B cell (primary cell): ENCODE data around the gene TBC1D21. TPM values are rescaled to one million over a fixed set of nuclear protein-coding genes. Genes with fewer than 3 reads are reported as not detected.

Source experiments
- ATAC-seq: fragments of 200-7000 bp; cut with Tn5 transposase; one replicate; pipeline ENCODE4 v1.10.0; 2021; ENCODE audit warnings: low read depth, mild to moderate bottlenecking, moderate number of reproducible peaks, moderate library complexity
- CTCF ChIA-PET: fragments of 350-600 bp; sonication (Branson Sonifier 250); formaldehyde crosslinking; loops from one replicate; lab custom pipeline; 2021; ENCODE audit warnings: antibody characterized with exemption, inconsistent platforms; lab: Charles Lee
- POLR2A ChIA-PET: fragments of 350-600 bp; sonication (Branson Sonifier 250); formaldehyde crosslinking; loops from one replicate; lab custom pipeline; 2021; ENCODE audit warnings: antibody characterized with exemption; lab: Charles Lee
- DNase-seq: peaks from one replicate; pipeline ENCODE4 v3.0.0; 2013
- H2AFZ ChIP-seq: 2 replicates; pipeline ENCODE4 v1.6.1; 2012; ENCODE audit warnings: mild to moderate bottlenecking, low read depth, low read length; ENCODE audit not compliant: insufficient read depth, poor library complexity, severe bottlenecking
- H3K27ac ChIP-seq, 2 donors: 1 replicate in 1 of 2; 2 replicates in 1 of 2; pipeline ENCODE4 v1.5.1; 2012 to 2013; ENCODE audit warnings: low read length in 2 of 2, mild to moderate bottlenecking in 2 of 2, moderate library complexity in 1 of 2
- H3K27me3 ChIP-seq, 4 experiments: fragments of 200-600 bp in 1 of 4; sonication (generic) in 1 of 4; replicated peaks in 1 of 4; 1 replicate in 2 of 4; 2 replicates in 2 of 4; pipeline versions ENCODE4 v1.6.1 to v1.7.0; 2013 to 2016; ENCODE audit warnings: low read length in 3 of 4, mild to moderate bottlenecking in 2 of 4, mixed read lengths in 1 of 4, moderate library complexity in 1 of 4; ENCODE audit not compliant: insufficient read depth in 4 of 4, control insufficient read depth in 3 of 4; ENCODE audit errors: control extremely low read depth in 1 of 4
- H3K36me3 ChIP-seq, 2 experiments: replicated peaks in 1 of 2; 1 replicate in 1 of 2; 2 replicates in 1 of 2; pipeline versions ENCODE4 v1.6.1 to v1.7.1; 2013; ENCODE audit warnings: low read length in 1 of 2; ENCODE audit not compliant: insufficient read depth in 2 of 2, control insufficient read depth in 1 of 2; ENCODE audit errors: control extremely low read depth in 1 of 2, extremely low read depth in 1 of 2
- H3K4me1 ChIP-seq, 2 donors: fragments of 200-600 bp in 1 of 2; sonication (generic) in 1 of 2; 1 replicate in 1 of 2; 2 replicates in 1 of 2; pipeline versions ENCODE4 v1.5.1 to v1.6.1; 2013 to 2017; ENCODE audit warnings: low read length in 2 of 2; ENCODE audit not compliant: control insufficient read depth in 2 of 2, insufficient read depth in 2 of 2
- H3K4me2 ChIP-seq: replicated peaks from 2 replicates; pipeline ENCODE3; 2012; ENCODE audit warnings: mild to moderate bottlenecking, low read depth, low read length; ENCODE audit not compliant: poor library complexity, severe bottlenecking
- H3K4me3 ChIP-seq, 5 experiments: fragments of 200-600 bp in 1 of 5; sonication (generic) in 1 of 5; 1 replicate in 3 of 5; 2 replicates in 2 of 5; pipeline versions ENCODE4 v1.5.1 to v1.7.0; 2011 to 2016; ENCODE audit warnings: low read length in 4 of 5, mild to moderate bottlenecking in 4 of 5, low read depth in 2 of 5, control low read depth in 1 of 5, moderate library complexity in 1 of 5; ENCODE audit not compliant: insufficient read depth in 1 of 5; ENCODE audit errors: control extremely low read depth in 1 of 5, extremely low read depth in 1 of 5
- H3K79me2 ChIP-seq: fragments of 200-600 bp; sonication (generic); one replicate; pipeline ENCODE4 v1.6.0; 2016; ENCODE audit warnings: low read length; ENCODE audit not compliant: control insufficient read depth, insufficient read depth
- H3K9ac ChIP-seq: fragments of 200-600 bp; sonication (generic); 2 replicates; pipeline ENCODE4 v1.6.1; 2017; ENCODE audit warnings: mild to moderate bottlenecking, low read length, moderate library complexity
- H3K9me3 ChIP-seq, 3 donors: one replicate each; pipeline versions ENCODE4 v1.6.1 to v1.7.1; 2013; ENCODE audit warnings: low read length in 2 of 3; ENCODE audit not compliant: control insufficient read depth in 2 of 3, insufficient read depth in 1 of 3; ENCODE audit errors: control extremely low read depth in 1 of 3
- H4K20me1 ChIP-seq: 2 replicates; pipeline ENCODE4 v1.6.0; 2012; ENCODE audit warnings: mild to moderate bottlenecking, low read length; ENCODE audit not compliant: insufficient read depth, control insufficient read depth, poor library complexity, severe bottlenecking
- H3K27ac Mint-ChIP-seq: one replicate; pipeline ENCODE4 v1.8.0; 2021; ENCODE audit warnings: mixed read lengths
- H3K27me3 Mint-ChIP-seq: one replicate; pipeline ENCODE4 v1.8.0; 2021; ENCODE audit warnings: mixed read lengths
- H3K4me1 Mint-ChIP-seq: one replicate; pipeline ENCODE4 v1.8.0; 2021; ENCODE audit warnings: mixed read lengths
- H3K4me3 Mint-ChIP-seq: one replicate; pipeline ENCODE4 v1.8.0; 2021; ENCODE audit warnings: mixed read lengths
- H3K9me3 Mint-ChIP-seq: one replicate; pipeline ENCODE4 v1.8.0; 2022; ENCODE audit warnings: mixed read lengths; ENCODE audit not compliant: insufficient read depth
- CTCF ChIP-seq: fragments of 200-600 bp; IDR thresholded peaks from one replicate; pipeline ENCODE4 v1.8.0; 2022; ENCODE audit warnings: antibody characterized with exemption, mild to moderate bottlenecking
- EZH2 ChIP-seq: IDR thresholded peaks from 2 replicates; pipeline ENCODE4 v1.6.1; 2012; ENCODE audit warnings: borderline replicate concordance, low read depth, mild to moderate bottlenecking, moderate library complexity, low read length; ENCODE audit not compliant: insufficient read depth, poor library complexity, severe bottlenecking
- WGBS: methylation state at CpG from one replicate; pipeline ENCODE4 v1.1.5; 2013; ENCODE audit warnings: missing lambda C conversion rate; ENCODE audit not compliant: insufficient coverage; 5-methylcytosine and 5-hydroxymethylcytosine counted together
- intact Hi-C: fragments of 100-400 bp; cut with micrococcal nuclease; formaldehyde crosslinking; loops from one replicate; pipeline ENCODE4 v1.10.0; 2022
- polyA plus RNA-seq: library from polyadenylated mRNA; depleted of rRNA; stranded (reverse); fragments of >200 nt; gene quantifications from 2 replicates; pipeline ENCODE4 v1.2.3, GENCODE V29; 2012
- total RNA-seq, 2 donors: library from RNA; stranded (reverse); fragments of 120-200 nt in 1 of 2; gene quantifications; 1 replicate in 1 of 2; 2 replicates in 1 of 2; pipeline versions ENCODE4 v1.2.3 to v1.2.4, GENCODE V29; 2013 to 2022

Gene TBC1D21
- total and polyA plus RNA-seq, 2 donors (not counting 1 experiment from before 2014, with no cell fraction given), result not detected

GRCh38 chr15:73836845-73837244 is 36.5 kb upstream of the TBC1D21 start:
- POLR2A ChIA-PET, result no interaction called here

GRCh38 chr15:73838831-73839426 is 34.4 kb upstream of the TBC1D21 start:
- no peak overlapping the region for H3K4me3 Mint-ChIP-seq
- Histone ChIP-seq H3K4me2 (no peak overlapping the region), H3K79me2 (no peaks in the 10 kb centered on the region), H4K20me1 (no peaks in the 10 kb centered on the region), H3K4me3 (no peak overlapping the region), H3K9me3 (no peaks in the 10 kb centered on the region), H3K27ac (no peak overlapping the region), H3K4me1 (no peaks in the 10 kb centered on the region), H3K9ac (no peak overlapping the region), H3K27me3 (peaks cover 0 to 3% (median 0%) of the 10 kb centered on the region in 4 experiments), H2AFZ (no peak overlapping the region), H3K36me3 (no peaks in the 10 kb centered on the region)
- CTCF ChIA-PET, result no interaction called here
- POLR2A ChIA-PET, result no interaction called here
- TF ChIP-seq CTCF (no peak), EZH2 (no peak)
- H3K9me3 Mint-ChIP-seq, result peaks cover 4% of the 10 kb centered on the region
- H3K27ac Mint-ChIP-seq, result no peak overlapping the region
- no peak for DNase-seq
- no peaks in the 10 kb centered on the region for H3K4me1 Mint-ChIP-seq
- ATAC-seq, result no peak
- peaks cover 26% of the 10 kb centered on the region for H3K27me3 Mint-ChIP-seq
- intact Hi-C loops, result no loop called here
- 73% methylated on average over 11 of the region's 12 CpGs for WGBS

More at GRCh38 chr15:73836845-73837244, 36.5 kb upstream of the TBC1D21 start:
- no peaks in the 10 kb centered on the region for H3K4me1 ChIP-seq
- no peak for DNase-seq
- H3K9ac ChIP-seq, result no peak overlapping the region
- ATAC-seq, result no peak
- Mint-ChIP-seq H3K9me3 (no peaks in the 10 kb centered on the region), H3K4me3 (no peak overlapping the region), H3K4me1 (no peaks in the 10 kb centered on the region), H3K27me3 (peaks cover 28% of the 10 kb centered on the region), H3K27ac (no peak overlapping the region)
- H3K9me3 ChIP-seq, result no peaks in the 10 kb centered on the region
- H3K27ac ChIP-seq, result no peak overlapping the region
- H3K4me3 ChIP-seq, result no peak overlapping the region
- no peaks in the 10 kb centered on the region for H3K79me2 ChIP-seq
- intact Hi-C loops, result no loop called here
- no peak overlapping the region for H2AFZ ChIP-seq
- H3K4me2 ChIP-seq, result no peak overlapping the region
- no peaks in the 10 kb centered on the region for H4K20me1 ChIP-seq
- H3K27me3 ChIP-seq, result peaks cover 0 to 6% (median 1%) of the 10 kb centered on the region in 4 experiments
- no peaks in the 10 kb centered on the region for H3K36me3 ChIP-seq
- CTCF ChIA-PET, result no interaction called here
- no peak for TF ChIP-seq CTCF
- no peak for TF ChIP-seq EZH2
- 95% methylated on average over 3 of the region's 3 CpGs for WGBS
